ENCODE measurements around the gene EIF2B2.

- TF ChIP-seq POLR2AphosphoS5 (IDR thresholded peaks at IDR 0.05; ENCODE audit: low read depth, low read length) (no peak), REST (IDR thresholded peaks at IDR 0.05; ENCODE audit: insufficient read depth in 1 of 2, low read depth in 2 of 2, low read length in 2 of 2) (no peak)
Measured at GRCh38 chr14:75059642-75060041, 56.9 kb downstream of the EIF2B2 start.

All from PFSK-1 (cell line).